GM12872 (cell line): ENCODE results near the gene MED13.

Experiments used
- CTCF ChIP-seq: IDR thresholded peaks from 3 replicates; pipeline ENCODE4 v1.5.1; 2011; ENCODE audit warnings: low read depth, mild to moderate bottlenecking, low read length, moderate library complexity; ENCODE audit not compliant: insufficient read depth

Gene MED13

GRCh38 chr17:61980535-61980934 is 84.5 kb downstream of the MED13 start:
- no peak for TF ChIP-seq CTCF

DNA sequence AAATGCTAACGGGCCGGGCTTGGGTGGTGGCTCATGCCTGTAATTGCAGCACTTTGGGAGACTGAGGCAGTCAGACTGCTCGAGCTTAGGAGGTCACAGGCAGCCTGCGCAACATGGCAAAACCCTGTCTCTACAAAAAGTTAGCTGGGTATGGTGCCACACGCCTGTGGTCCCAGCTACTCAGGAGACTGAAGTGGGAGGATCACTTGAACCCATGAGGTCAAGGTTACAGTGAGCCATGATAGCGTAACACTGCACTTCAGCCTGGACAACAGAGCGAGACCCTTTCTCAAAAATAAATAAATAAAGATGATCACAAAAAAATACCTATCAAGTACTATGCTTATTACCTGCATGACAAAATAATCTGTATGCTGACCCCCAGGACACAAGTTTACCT is 91.0 kb downstream of the MED13 start:
- TF ChIP-seq CTCF: no peak

- no peak for TF ChIP-seq CTCF
Observed at GRCh38 chr17:61972311-61972710, 92.8 kb downstream of the MED13 start.

- TF ChIP-seq CTCF: no peak
Observed at GRCh38 chr17:61970030-61970429, 95.0 kb downstream of the MED13 start.

DNA sequence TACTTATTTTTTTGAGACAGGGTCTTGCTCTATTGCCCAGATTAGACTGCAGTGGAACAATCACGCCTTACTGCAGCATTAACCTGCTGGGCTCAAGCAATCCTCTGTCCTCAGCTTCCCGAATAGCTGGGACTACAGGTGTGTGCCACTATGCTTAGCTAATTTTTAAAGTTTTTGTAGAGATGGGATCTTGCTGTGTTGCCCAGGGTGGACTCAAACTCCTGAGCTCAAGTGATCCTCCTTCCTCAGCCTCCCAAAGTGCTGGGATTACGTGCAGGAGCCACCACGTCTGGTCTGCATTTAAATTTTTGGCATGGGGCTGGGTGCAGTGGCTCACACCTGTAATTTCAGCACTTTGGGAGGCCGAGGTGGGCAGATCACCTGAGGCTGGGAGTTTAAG is 96.3 kb downstream of the MED13 start:
- no peak for TF ChIP-seq CTCF

DNA sequence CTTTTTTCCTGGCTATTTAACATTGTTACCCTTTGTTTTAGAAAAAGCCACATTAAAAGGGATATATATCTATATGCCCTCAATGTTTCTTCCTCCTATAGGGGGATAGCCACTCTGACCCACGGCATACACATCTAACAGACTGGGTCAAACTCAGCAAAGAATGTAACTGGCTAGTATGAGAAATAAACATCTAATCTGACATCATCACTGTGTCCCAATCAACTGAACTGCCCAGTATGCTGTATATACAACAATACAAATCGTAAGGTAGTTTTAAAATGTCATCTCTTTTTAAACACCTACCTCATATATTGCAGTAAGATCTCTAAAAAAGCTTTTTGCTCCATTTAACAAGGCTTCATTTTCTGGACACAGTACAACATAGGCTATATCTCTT is 97.3 kb downstream of the MED13 start:
- TF ChIP-seq CTCF: no peak

- TF ChIP-seq CTCF: no peak
Observed at GRCh38 chr17:61966191-61966590, 98.9 kb downstream of the MED13 start.

DNA sequence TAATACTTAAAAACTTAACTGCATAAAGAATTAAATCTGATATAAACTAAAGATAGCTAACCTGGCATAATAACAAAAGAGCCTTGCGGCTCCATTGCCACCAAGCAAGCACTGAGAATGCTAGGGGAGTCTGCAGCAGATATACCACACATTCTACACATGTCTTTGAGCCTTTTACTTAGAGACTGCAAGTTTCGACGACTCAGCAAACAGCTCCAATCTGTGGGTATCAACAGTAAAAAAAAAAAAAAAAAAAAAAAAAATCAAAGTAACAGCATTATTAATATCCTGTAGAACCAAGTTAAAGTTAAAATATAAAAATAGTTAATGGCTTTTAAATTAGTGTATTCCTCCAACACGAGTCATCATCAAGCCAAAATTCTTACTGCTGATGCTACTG is 109.5 kb downstream of the MED13 start:
- TF ChIP-seq CTCF: no peak
